Immature natural killer cell (primary cell): ENCODE measurements around the gene TSHZ2. TPM values are rescaled to one million over a fixed set of nuclear protein-coding genes. Genes with fewer than 3 reads are reported as not detected.

Source experiments
- DNase-seq, 3 donors: peaks; one replicate each; pipeline ENCODE4 v3.0.0; 2022; ENCODE audit warnings: mixed read lengths in 1 of 3
- H3K27ac Mint-ChIP-seq, 6 donors: one replicate each; pipeline ENCODE4 v1.8.0; 2020; ENCODE audit warnings: mixed read lengths in 6 of 6, mild to moderate bottlenecking in 5 of 6, inconsistent platforms in 4 of 6, moderate library complexity in 3 of 6
- H3K27me3 Mint-ChIP-seq, 3 donors: one replicate each; pipeline ENCODE4 v1.8.0; 2020 to 2021; ENCODE audit warnings: low read depth in 3 of 3, mild to moderate bottlenecking in 3 of 3, mixed read lengths in 3 of 3, moderate library complexity in 3 of 3, inconsistent platforms in 1 of 3
- H3K36me3 Mint-ChIP-seq, 3 donors: one replicate each; pipeline ENCODE4 v1.8.0; 2020; ENCODE audit warnings: mixed read lengths in 3 of 3, inconsistent platforms in 2 of 3, mild to moderate bottlenecking in 2 of 3
- H3K4me1 Mint-ChIP-seq, 2 donors: one replicate each; pipeline ENCODE4 v1.8.0; 2020; ENCODE audit warnings: inconsistent platforms in 2 of 2, mild to moderate bottlenecking in 2 of 2, mixed read lengths in 2 of 2, moderate library complexity in 1 of 2
- H3K4me3 Mint-ChIP-seq, 5 donors: one replicate each; pipeline ENCODE4 v1.8.0; 2020; ENCODE audit warnings: mild to moderate bottlenecking in 5 of 5, mixed read lengths in 5 of 5, inconsistent platforms in 3 of 5, moderate library complexity in 3 of 5
- H3K9me3 Mint-ChIP-seq, 6 donors: one replicate each; pipeline ENCODE4 v1.8.0; 2020; ENCODE audit warnings: mild to moderate bottlenecking in 6 of 6, mixed read lengths in 6 of 6, inconsistent platforms in 4 of 6, moderate library complexity in 3 of 6
- polyA plus RNA-seq, 3 donors: library from polyadenylated mRNA; unstranded; fragments of 300-500 nt; fragmentation: Illumina TruSeq; gene quantifications; one replicate each; pipeline ENCODE4 v1.2.3, GENCODE V29; 2021

Gene TSHZ2
- polyA plus RNA-seq, 3 donors from 2014 or later = not detected

DNA sequence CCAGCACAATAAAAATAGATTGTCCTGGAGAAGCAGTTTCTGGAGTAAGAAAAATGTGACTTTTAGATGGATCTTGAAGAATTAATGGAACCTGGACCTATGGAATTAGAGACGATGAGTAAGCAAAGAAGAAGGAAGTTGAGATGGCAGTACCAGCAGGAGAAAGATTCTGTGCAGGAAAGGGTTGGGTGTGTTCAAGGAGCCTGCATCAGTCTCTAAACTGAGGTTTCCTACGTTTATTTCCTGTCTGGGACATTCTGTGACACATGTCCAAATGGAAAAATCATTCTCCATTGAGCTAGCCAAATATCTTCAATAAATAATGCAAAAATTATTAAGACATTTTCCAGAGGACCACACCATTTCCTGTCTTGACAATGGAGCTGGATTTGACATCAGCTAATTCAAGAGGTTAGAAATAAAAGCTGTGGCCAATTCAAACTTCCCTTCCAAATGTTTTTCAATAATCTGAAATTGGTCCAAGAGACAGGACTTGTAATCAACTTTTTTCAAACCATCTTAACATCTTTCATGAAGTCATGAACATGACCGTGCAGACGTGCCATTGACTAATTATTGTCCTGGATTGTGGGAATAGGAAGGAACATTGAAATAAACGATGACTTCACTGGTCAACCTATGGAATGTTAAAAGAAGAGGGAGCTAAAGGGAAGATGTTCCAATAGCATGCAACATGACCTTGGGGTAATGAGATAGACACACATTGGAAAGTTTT lies 423.2 kb downstream of the TSHZ2 start:
- Mint-ChIP-seq H3K4me1 (no peaks in the 10 kb centered on the region), H3K9me3 (peaks cover 0 to 7% (median 0%) of the 10 kb centered on the region in 6 donors), H3K36me3 (no peaks in the 10 kb centered on the region), H3K27ac (no peak overlapping the region), H3K27me3 (peaks cover 3 to 10% (median 10%) of the 10 kb centered on the region in 3 donors), H3K4me3 (no peak overlapping the region)
- DNase-seq = no peak

DNA sequence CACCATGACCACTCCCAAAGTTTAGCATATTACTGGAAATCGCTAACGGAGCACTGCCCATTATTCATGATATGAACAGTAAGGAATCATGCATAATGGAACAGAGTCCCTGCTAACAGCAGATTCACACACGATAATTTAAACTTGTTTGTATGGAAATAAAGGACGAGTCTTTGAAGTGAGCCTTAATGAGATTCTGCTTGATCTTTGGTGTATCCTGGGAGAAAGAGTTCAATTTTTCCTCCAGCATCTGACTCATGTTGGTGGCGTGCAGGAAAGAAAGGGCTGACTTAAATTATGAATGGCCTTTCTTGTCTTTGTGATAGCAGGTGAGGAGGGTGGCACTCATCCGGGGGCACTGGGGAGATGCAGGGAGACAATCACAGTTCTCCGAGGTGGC lies 426.9 kb downstream of the TSHZ2 start:
- peaks cover 0 to 12% (median 0%) of the 10 kb centered on the region in 6 donors for H3K9me3 Mint-ChIP-seq
- peaks cover 7 to 14% (median 9%) of the 10 kb centered on the region in 3 donors for H3K27me3 Mint-ChIP-seq
- no peak overlapping the region for H3K27ac Mint-ChIP-seq
- no peak overlapping the region for H3K4me3 Mint-ChIP-seq
- H3K4me1 Mint-ChIP-seq = no peaks in the 10 kb centered on the region
- no peak for DNase-seq
- peaks cover 0 to 3% (median 0%) of the 10 kb centered on the region in 3 donors for H3K36me3 Mint-ChIP-seq

DNA sequence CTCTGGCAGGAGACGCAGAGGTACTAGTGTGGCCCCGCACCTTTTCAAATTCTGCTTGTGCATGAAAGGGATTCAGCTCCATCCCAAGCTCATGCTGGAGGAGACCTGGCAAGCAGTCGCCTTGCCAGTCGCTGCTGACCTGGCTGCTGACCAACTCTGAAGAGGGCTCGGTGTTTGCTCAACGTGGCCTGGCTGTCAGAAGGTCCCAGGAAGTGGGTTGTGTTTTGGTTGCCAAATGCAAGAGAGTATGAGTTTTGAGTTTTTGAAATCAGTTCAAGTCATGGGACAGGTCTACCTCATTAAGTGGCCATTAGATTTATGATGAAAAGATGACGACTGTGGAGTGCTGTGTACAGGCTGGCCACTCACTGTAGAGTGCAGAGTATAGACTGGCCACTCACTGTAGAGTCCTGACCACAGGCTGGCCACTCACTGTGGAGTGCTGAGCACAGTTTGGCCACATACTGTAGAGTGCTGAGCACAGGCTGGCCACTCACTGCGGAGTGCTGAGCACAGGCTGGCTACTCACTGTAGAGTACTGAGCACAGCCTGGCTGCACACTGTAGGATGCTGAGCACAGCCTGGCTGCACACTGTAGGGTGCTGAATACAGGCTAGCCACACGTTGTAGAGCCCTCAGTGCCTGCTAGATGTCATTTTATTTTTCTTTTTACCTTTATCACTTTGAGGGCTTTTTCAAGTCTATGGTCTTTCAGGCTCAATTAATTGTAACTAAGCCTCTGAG lies 427.6 kb downstream of the TSHZ2 start:
- Mint-ChIP-seq H3K27ac (no peak overlapping the region), H3K9me3 (peaks cover 0 to 12% (median 0%) of the 10 kb centered on the region in 6 donors), H3K27me3 (peaks cover 7 to 13% (median 13%) of the 10 kb centered on the region in 3 donors), H3K36me3 (peaks cover 0 to 3% (median 0%) of the 10 kb centered on the region in 3 donors), H3K4me1 (no peaks in the 10 kb centered on the region), H3K4me3 (no peak overlapping the region)
- no peak for DNase-seq

DNA sequence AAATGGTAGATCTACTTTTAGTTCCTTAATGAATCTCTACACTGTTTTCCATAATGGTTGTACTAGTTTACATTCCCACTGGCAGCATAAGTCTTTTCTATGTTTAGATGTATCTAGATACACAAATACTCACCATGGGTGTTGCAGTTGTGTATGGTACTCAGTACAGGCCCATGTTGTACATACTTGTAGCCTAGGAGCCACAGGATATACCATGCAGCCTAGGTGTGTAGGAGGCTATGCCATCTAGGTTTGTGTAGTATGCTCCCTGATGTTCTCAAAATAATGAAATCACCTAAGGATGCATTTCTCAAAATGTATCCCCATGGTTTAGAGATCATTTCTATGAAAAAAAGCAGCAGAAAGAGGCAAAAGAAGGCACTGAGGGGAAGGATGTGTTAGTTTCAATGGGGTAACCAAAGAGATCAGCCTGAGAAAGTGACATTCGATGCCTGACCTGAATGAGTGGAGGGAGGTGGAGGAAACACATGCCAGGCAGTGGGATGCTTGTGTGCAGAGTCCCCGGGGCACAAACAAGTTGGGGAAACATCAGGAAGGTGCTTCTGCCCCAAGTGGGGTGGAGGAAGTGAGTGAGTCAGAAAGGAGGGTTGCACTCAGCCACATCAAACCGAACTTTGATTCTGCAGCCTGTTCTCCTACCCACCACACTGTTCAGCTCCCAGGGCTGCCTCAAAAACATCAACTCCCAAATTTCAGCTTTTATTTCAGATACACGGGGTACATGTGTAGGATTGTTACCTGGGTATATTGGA lies 430.3 kb downstream of the TSHZ2 start:
- peaks cover 0 to 3% (median 0%) of the 10 kb centered on the region in 3 donors for H3K36me3 Mint-ChIP-seq
- H3K27me3 Mint-ChIP-seq = peaks cover 1 to 19% (median 10%) of the 10 kb centered on the region in 3 donors
- no peak overlapping the region for H3K27ac Mint-ChIP-seq
- peaks cover 0 to 8% (median 0%) of the 10 kb centered on the region in 6 donors for H3K9me3 Mint-ChIP-seq
- no peak for DNase-seq
- H3K4me1 Mint-ChIP-seq = no peaks in the 10 kb centered on the region
- no peak overlapping the region for H3K4me3 Mint-ChIP-seq

DNA sequence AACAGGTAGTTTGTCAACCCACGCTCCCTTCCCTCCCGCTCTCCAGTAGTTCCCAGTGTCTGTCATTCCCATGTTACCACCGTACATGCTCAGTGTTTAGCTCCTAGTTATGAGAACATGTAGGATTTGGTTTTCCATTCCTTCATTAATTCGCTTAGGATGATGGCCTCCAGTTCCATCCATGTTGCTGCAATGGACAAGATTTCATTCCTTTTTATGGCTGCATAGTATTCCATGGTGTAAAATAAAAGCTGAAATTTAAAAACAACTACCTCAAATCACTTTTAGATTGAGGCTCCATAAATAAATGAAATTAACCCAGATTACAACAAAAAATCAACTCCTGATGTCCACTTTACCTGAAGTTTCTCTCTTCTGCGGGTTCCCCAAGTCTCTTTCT lies 430.9 kb downstream of the TSHZ2 start:
- H3K27ac Mint-ChIP-seq = no peak overlapping the region
- no peak for DNase-seq
- no peaks in the 10 kb centered on the region for H3K4me1 Mint-ChIP-seq
- H3K9me3 Mint-ChIP-seq = peaks cover 0 to 8% (median 0%) of the 10 kb centered on the region in 6 donors
- no peak overlapping the region for H3K4me3 Mint-ChIP-seq
- H3K27me3 Mint-ChIP-seq = peaks cover 1 to 21% (median 10%) of the 10 kb centered on the region in 3 donors
- H3K36me3 Mint-ChIP-seq = peaks cover 0 to 3% (median 0%) of the 10 kb centered on the region in 3 donors

DNA sequence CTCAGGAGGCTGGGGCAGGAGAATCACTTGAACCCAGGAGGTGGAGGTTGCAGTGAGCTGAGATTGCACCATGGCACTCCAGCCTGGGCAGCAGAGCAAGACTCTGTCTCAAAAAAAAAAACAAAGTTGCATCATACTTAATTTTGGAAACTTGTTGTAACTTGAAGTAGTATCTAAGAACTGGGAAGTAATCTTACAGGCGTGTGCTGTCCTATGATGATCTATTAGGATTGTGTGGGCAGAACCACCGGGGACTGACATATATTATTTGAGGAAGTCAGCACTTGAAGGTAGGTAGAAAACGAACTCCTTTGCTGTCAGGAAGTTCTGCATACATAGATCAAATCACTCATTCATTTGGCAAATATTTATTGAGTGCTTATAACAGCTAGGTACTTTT lies 433.0 kb downstream of the TSHZ2 start:
- Mint-ChIP-seq H3K4me3 (no peak overlapping the region), H3K4me1 (no peaks in the 10 kb centered on the region), H3K27ac (no peak overlapping the region), H3K36me3 (peaks cover 0 to 3% (median 0%) of the 10 kb centered on the region in 3 donors), H3K27me3 (peaks cover 1 to 21% (median 8%) of the 10 kb centered on the region in 3 donors), H3K9me3 (peaks cover 0 to 8% (median 0%) of the 10 kb centered on the region in 6 donors)
- DNase-seq = no peak

DNA sequence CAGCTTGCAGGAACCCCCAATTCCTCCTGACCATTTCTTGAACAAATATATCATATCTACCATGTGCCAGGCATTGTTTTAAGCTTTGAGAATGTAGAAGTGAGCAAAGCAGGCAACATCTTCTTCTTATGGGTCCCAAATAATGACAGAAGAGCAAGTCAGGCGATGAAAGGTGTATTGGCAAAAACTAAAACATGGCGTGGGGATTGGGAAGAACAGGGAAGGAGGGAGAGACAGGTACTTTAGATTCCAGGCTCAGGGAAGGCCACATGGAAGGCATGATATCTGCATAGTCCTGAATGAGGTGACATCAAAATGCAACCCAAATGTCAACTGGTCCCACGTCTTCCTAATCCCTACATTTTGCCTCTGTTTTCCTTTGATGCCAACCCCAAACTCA lies 434.4 kb downstream of the TSHZ2 start:
- Mint-ChIP-seq H3K4me1 (no peaks in the 10 kb centered on the region), H3K27me3 (peaks cover 1 to 21% (median 8%) of the 10 kb centered on the region in 3 donors), H3K36me3 (peaks cover 0 to 3% (median 0%) of the 10 kb centered on the region in 3 donors), H3K27ac (no peak overlapping the region), H3K9me3 (peaks cover 0 to 8% (median 0%) of the 10 kb centered on the region in 6 donors), H3K4me3 (no peak overlapping the region)
- no peak for DNase-seq

DNA sequence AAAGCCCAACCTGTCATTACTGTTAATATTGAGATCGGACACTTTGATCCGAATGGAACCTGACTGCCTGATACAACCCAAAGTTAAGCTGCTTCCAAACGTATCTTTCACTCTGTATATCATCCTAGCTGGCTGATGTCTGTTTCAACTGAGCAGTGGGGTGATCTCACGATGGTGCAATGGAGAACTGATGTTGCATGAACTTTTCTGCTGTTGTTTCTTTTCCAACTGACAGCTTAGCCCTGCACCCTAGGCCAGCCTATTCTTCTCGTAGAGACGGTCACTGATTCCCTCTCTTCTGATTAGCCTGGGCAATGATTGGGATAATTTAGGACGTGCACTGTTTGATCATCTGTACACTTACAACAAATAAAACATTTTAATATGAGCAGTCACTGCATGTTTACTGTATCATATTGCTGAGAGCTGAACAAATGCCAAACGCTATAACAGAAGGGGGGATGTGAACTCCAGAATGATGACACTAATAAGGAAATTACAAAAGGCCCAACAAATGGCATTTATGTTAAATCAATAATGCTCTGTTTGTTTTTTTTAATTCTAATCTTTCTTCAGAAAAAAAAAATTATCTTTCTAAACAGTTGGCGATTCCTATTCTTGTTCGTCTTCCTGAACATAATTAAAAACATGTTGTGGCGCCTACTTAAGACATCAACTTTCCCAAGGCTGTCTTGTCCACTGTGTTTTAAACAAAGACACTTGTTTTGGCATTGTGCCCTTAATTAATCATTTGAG lies 436.7 kb downstream of the TSHZ2 start:
- DNase-seq = no peak
- Mint-ChIP-seq H3K36me3 (no peaks in the 10 kb centered on the region), H3K9me3 (no peaks in the 10 kb centered on the region), H3K27me3 (peaks cover 3 to 15% (median 7%) of the 10 kb centered on the region in 3 donors), H3K27ac (peak overlapping the region in 1 of 6 donors; percentile 36), H3K4me1 (peaks cover 4 to 7% of the 10 kb centered on the region in 2 donors), H3K4me3 (no peak overlapping the region)

DNA sequence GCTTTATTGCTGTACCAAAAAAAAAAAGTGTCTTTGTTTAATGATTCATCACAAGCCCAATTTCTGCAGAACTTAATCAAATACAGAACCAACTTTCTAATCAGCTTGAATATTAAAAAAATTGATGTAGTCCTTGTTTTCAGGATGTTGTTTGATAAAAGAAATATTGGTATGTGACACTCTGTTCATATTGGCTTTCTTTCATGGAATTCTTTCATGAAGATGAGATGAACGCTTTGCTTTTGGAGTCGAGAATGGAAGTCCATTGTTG lies 437.2 kb downstream of the TSHZ2 start:
- Mint-ChIP-seq H3K4me3 (no peak overlapping the region), H3K9me3 (no peaks in the 10 kb centered on the region), H3K27ac (no peak overlapping the region), H3K36me3 (no peaks in the 10 kb centered on the region), H3K27me3 (peaks cover 3 to 12% (median 7%) of the 10 kb centered on the region in 3 donors), H3K4me1 (peaks cover 4 to 7% of the 10 kb centered on the region in 2 donors)
- no peak for DNase-seq

DNA sequence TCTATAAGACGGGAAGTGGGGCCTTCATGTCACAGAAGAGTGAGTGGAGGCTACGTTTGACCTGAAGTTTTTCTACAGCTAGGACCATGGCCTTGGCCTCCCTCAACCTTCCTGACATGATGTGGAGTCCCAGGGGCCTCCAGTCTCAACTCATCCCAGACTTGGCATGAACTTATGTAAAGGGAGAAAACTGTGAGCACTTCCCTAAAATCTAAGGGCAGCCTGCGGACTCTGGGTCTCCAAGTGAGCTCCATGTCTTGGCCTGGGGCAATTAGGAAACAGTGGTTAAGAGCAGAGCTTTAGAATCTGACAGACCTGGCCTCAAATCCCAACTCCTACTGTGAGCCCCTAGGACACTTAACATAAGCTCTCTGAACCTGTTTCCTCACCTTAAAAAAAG lies 439.0 kb downstream of the TSHZ2 start:
- H3K27ac Mint-ChIP-seq = no peak overlapping the region
- H3K36me3 Mint-ChIP-seq = no peaks in the 10 kb centered on the region
- H3K27me3 Mint-ChIP-seq = peaks cover 4 to 9% (median 7%) of the 10 kb centered on the region in 3 donors
- H3K9me3 Mint-ChIP-seq = no peaks in the 10 kb centered on the region
- peaks cover 4 to 7% of the 10 kb centered on the region in 2 donors for H3K4me1 Mint-ChIP-seq
- H3K4me3 Mint-ChIP-seq = no peak overlapping the region
- DNase-seq = no peak

DNA sequence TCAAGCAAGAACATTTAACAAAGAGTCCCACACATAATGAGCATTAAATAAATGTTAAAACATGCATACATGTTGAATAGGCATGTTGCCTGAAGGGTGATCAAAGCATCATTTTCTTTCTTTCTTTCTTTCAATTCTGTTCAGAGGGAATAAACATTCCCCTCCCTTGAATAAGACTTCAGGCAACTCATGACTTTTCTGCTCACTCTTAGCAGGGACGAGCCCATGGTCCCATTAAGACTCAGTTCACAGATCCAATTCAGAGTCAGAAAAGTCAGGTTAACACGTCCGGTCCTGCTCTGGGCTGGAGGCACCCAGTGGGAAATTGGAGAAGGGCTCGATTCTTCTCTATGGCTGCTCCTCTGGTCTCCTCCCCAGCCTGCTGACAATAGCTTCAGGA lies 439.7 kb downstream of the TSHZ2 start:
- H3K4me1 Mint-ChIP-seq = peaks cover 4 to 7% of the 10 kb centered on the region in 2 donors
- no peak overlapping the region for H3K27ac Mint-ChIP-seq
- no peak for DNase-seq
- H3K4me3 Mint-ChIP-seq = no peak overlapping the region
- H3K36me3 Mint-ChIP-seq = no peaks in the 10 kb centered on the region
- H3K9me3 Mint-ChIP-seq = no peaks in the 10 kb centered on the region
- H3K27me3 Mint-ChIP-seq = peaks cover 4 to 7% (median 7%) of the 10 kb centered on the region in 3 donors

DNA sequence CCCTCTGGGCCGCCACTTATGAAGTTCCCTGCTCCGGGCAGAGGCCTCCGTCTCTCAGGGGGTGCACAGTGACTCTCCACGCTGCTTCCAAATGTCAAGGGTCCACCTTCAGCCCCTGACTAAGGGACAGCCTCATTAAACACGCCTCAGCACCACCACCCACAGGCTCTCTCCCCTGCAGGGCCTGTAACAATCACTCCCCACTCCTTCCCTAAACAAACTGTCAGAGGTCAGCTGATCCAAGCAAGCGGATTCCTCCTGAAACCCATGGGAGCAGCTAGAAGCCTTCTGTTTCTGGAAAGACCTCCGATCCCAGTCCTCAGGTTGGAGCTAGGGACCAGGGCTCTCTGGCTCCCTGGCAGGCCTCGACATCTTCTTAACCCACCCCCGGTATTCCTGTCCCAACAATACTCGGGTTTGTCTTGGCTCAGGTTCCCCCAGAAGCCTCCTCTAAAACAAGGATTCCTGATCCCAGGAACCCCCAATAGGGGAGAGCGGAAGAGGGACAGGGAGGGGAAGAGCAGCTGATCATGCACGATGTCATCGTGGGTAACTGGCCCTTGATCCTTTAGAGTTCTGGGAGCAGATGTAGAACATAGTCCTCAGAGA lies 440.5 kb downstream of the TSHZ2 start:
- Mint-ChIP-seq H3K27me3 (peaks cover 4 to 6% (median 5%) of the 10 kb centered on the region in 3 donors), H3K4me3 (peak overlapping the region in 2 of 5 donors; percentile 25 to 45), H3K9me3 (no peaks in the 10 kb centered on the region), H3K27ac (no peak overlapping the region), H3K4me1 (peaks cover 4 to 7% of the 10 kb centered on the region in 2 donors), H3K36me3 (no peaks in the 10 kb centered on the region)
- DNase-seq = no peak

DNA sequence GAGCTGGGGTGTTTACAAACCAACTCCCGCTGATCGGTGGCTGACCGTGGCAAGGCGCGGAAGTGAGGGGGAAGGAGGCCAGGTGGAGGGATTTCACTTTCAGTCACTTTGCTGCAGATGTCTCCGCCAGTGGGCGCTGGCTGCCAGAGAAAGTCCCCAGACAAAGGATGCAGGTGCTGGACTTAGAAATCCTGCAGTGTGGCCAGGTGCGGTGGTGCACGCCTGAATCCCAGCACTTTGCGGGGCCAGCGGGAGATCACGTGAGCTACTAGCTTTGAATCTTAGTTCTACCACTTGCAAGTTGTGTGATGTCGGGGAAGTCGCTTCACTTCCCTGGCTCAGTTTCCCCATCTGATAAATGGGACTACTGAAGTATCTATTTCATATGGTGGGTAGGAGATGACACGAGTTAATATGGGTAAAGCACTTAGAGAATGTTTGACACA lies 441.1 kb downstream of the TSHZ2 start:
- H3K4me3 Mint-ChIP-seq = peak overlapping the region in 2 of 5 donors; percentile 25 to 45
- no peak overlapping the region for H3K27ac Mint-ChIP-seq
- H3K4me1 Mint-ChIP-seq = peaks cover 4 to 7% of the 10 kb centered on the region in 2 donors
- H3K27me3 Mint-ChIP-seq = peaks cover 4 to 11% (median 5%) of the 10 kb centered on the region in 3 donors
- no peaks in the 10 kb centered on the region for H3K9me3 Mint-ChIP-seq
- no peaks in the 10 kb centered on the region for H3K36me3 Mint-ChIP-seq
- DNase-seq = peak; percentile 19 to 44 (median 40)
